Endothelial cell of umbilical vein (primary cell): Measurements from ENCODE around the gene ZNF282. TPM values are rescaled to one million over a fixed set of nuclear protein-coding genes. Genes with fewer than 3 reads are reported as not detected.

ENCODE experiments used
- BruUV-seq: library from RNA; stranded (reverse); fragments of 400-500 nt; replicated peaks from 2 replicates; lab custom pipeline; 2021; lab: Mats Ljungman, UMichigan
- CTCF ChIA-PET: fragments of 300-600, 350-600 bp; sonication (Branson Sonifier 250); formaldehyde crosslinking; loops from one replicate; lab custom pipeline; 2021; ENCODE audit warnings: antibody characterized with exemption, inconsistent platforms; lab: Charles Lee
- POLR2A ChIA-PET: fragments of 300-600, 350-600 bp; sonication (Branson Sonifier 250); formaldehyde crosslinking; loops from one replicate; lab custom pipeline; 2021; ENCODE audit warnings: antibody characterized with exemption, inconsistent platforms; lab: Charles Lee
- DNase-seq: peaks from one replicate; pipeline ENCODE4 v3.0.0-alpha.2; 2011; ENCODE audit warnings: low read depth, low spot score
- FAIRE-seq: peaks from 2 replicates; lab custom pipeline; 2011; peaks lifted over from hg19 to GRCh38; lab: Jason Lieb, UNC
- H2AFZ ChIP-seq: 2 replicates; pipeline ENCODE4 v1.6.0; 2012; ENCODE audit warnings: low read depth, low read length, control low read depth, inconsistent platforms
- H3K27ac ChIP-seq: 2 replicates; pipeline ENCODE4 v1.5.1; 2011; ENCODE audit warnings: low read depth, mild to moderate bottlenecking, control low read depth, low read length, moderate library complexity; ENCODE audit not compliant: insufficient read depth
- H3K27me3 ChIP-seq, 2 experiments: 2 replicates each; pipeline versions ENCODE4 v1.6.0 to v1.6.1; 2011; ENCODE audit warnings: low read length in 2 of 2, mixed read lengths in 1 of 2; ENCODE audit not compliant: control insufficient read depth in 2 of 2, insufficient read depth in 2 of 2
- H3K36me3 ChIP-seq, 2 experiments: 2 replicates in 1 of 2; 3 replicates in 1 of 2; pipeline ENCODE4 v1.5.1; 2011; ENCODE audit warnings: low read length in 2 of 2, mild to moderate bottlenecking in 1 of 2, moderate library complexity in 1 of 2; ENCODE audit not compliant: control insufficient read depth in 2 of 2, insufficient read depth in 2 of 2; ENCODE audit errors: extremely low read depth in 1 of 2
- H3K4me1 ChIP-seq: 3 replicates; pipeline ENCODE4 v1.5.1; 2011; ENCODE audit warnings: mild to moderate bottlenecking, low read length; ENCODE audit not compliant: control insufficient read depth, insufficient read depth; ENCODE audit errors: extremely low read depth
- H3K4me2 ChIP-seq: 2 replicates; pipeline ENCODE4 v1.6.1; 2011; ENCODE audit warnings: low read length, control low read depth, mixed read lengths; ENCODE audit not compliant: insufficient read depth
- H3K4me3 ChIP-seq, 3 experiments: fragments of 200-600 bp in 1 of 3; sonication (generic), shearing (Covaris generic) in 1 of 3; replicated peaks in 1 of 3; 2 replicates each; pipeline ENCODE4 v1.5.1; 2011 to 2016; ENCODE audit warnings: control low read depth in 3 of 3, low read length in 3 of 3, mild to moderate bottlenecking in 2 of 3, inconsistent platforms in 1 of 3, low read depth in 1 of 3, moderate library complexity in 1 of 3; ENCODE audit not compliant: insufficient read depth in 1 of 3
- H3K79me2 ChIP-seq: 2 replicates; pipeline ENCODE4 v1.6.0; 2012; ENCODE audit warnings: low read length, inconsistent platforms; ENCODE audit not compliant: control insufficient read depth, insufficient read depth
- H3K9ac ChIP-seq: replicated peaks from 2 replicates; pipeline ENCODE3; 2011; ENCODE audit warnings: low read length, control low read depth; ENCODE audit not compliant: insufficient read depth; ENCODE audit errors: extremely low read depth
- H3K9me1 ChIP-seq: replicated peaks from 3 replicates; pipeline ENCODE4 v1.6.0; 2011; ENCODE audit warnings: mild to moderate bottlenecking, low read length; ENCODE audit not compliant: control insufficient read depth, insufficient read depth; ENCODE audit errors: extremely low read depth
- H3K9me3 ChIP-seq: replicated peaks from 2 replicates; pipeline ENCODE4 v1.5.1; 2012; ENCODE audit warnings: low read length, inconsistent platforms; ENCODE audit not compliant: control insufficient read depth, insufficient read depth
- H4K20me1 ChIP-seq: replicated peaks from 2 replicates; pipeline ENCODE3; 2011; ENCODE audit warnings: mild to moderate bottlenecking, low read length; ENCODE audit not compliant: control insufficient read depth, insufficient read depth; ENCODE audit errors: extremely low read depth
- CTCF ChIP-seq, 2 donors: IDR thresholded peaks; 1 replicate in 1 of 2; 2 replicates in 1 of 2; pipeline ENCODE4 v1.5.1; 2011; ENCODE audit warnings: low read length in 2 of 2, mild to moderate bottlenecking in 2 of 2, moderate library complexity in 2 of 2, control low read depth in 1 of 2, inconsistent platforms in 1 of 2, low read depth in 1 of 2; ENCODE audit not compliant: insufficient read depth in 1 of 2; ENCODE audit errors: extremely low read depth in 1 of 2
- EZH2 ChIP-seq: IDR thresholded peaks from 2 replicates; pipeline ENCODE4 v1.6.1; 2012; ENCODE audit warnings: borderline replicate concordance, low read depth, mild to moderate bottlenecking, moderate library complexity, low read length, inconsistent platforms; ENCODE audit not compliant: severe bottlenecking
- FOS ChIP-seq: IDR thresholded peaks from 2 replicates; pipeline ENCODE4 v1.6.1; 2011; ENCODE audit warnings: mild to moderate bottlenecking, low read length, moderate library complexity, borderline replicate concordance; ENCODE audit not compliant: insufficient read depth
- GATA2 ChIP-seq: IDR thresholded peaks from 2 replicates; pipeline ENCODE4 v1.7.0; 2011; ENCODE audit warnings: low read depth, mild to moderate bottlenecking, moderate library complexity, mixed read lengths, low read length; ENCODE audit not compliant: insufficient read length, insufficient read depth
- JUN ChIP-seq: IDR thresholded peaks from 2 replicates; pipeline ENCODE4 v1.6.1; 2011; ENCODE audit warnings: borderline replicate concordance, low read depth; ENCODE audit not compliant: insufficient read length, insufficient read depth
- MAX ChIP-seq: IDR thresholded peaks from 2 replicates; pipeline ENCODE4 v1.6.1; 2011; ENCODE audit not compliant: insufficient read depth, insufficient read length
- MYC ChIP-seq: IDR thresholded peaks from one replicate; pipeline ENCODE4 v1.6.1; 2011; ENCODE audit warnings: mild to moderate bottlenecking, low read depth, low read length
- POLR2A ChIP-seq: IDR thresholded peaks from 2 replicates; pipeline ENCODE4 v1.6.1; 2012; ENCODE audit warnings: low read depth, mild to moderate bottlenecking, control low read depth, low read length
- POLR2AphosphoS5 ChIP-seq: IDR thresholded peaks from 2 replicates; pipeline ENCODE4 v1.6.1; 2012; ENCODE audit warnings: low read depth, mild to moderate bottlenecking, control low read depth, low read length, moderate library complexity; ENCODE audit not compliant: insufficient read depth
- dilution Hi-C: fragments of 300-500 bp; cut with MboI; formaldehyde crosslinking; loops from one replicate; pipeline ENCODE4 v1.15.0; 2019; ENCODE audit warnings: low sequenced_read_pairs; ENCODE audit not compliant: extremely low pct_ligation_motif_present
- intact Hi-C: fragments of 100-400 bp; cut with micrococcal nuclease; formaldehyde crosslinking; loops from one replicate; pipeline ENCODE4 v1.10.0; 2022
- polyA plus RNA-seq, 4 experiments: library from polyadenylated mRNA; depleted of rRNA in 3 of 4; stranded (reverse) in 3 of 4; unstranded in 1 of 4; fragments of >200 nt; gene quantifications; 2 replicates each; pipeline versions ENCODE4 v1.2.1 to v1.2.3, GENCODE V29; 2011 to 2012; ENCODE audit warnings: missing spikeins in 1 of 4
- total RNA-seq: library from RNA; stranded (reverse); gene quantifications from 2 replicates; pipeline ENCODE4 v1.2.3, GENCODE V29; 2021

The ZNF282 gene
- total and polyA plus RNA-seq, 2 donors (not counting 3 experiments of a cell fraction or from before 2014, with no cell fraction given), result 20.0 to 34.4 TPM

- DNase-seq (no peak), FAIRE-seq (no peak)
- dilution Hi-C loops, result no loop called here
- Histone ChIP-seq H3K36me3 (peaks cover 16 to 19% of the 10 kb centered on the region in 2 experiments), H3K27me3 (no peaks in the 10 kb centered on the region), H3K4me1 (peaks cover under 1% of the 10 kb centered on the region), H3K79me2 (no peaks in the 10 kb centered on the region), H4K20me1 (no peaks in the 10 kb centered on the region), H3K4me3 (no peak overlapping the region), H2AFZ (no peak overlapping the region), H3K4me2 (no peak overlapping the region), H3K9me3 (no peaks in the 10 kb centered on the region), H3K9me1 (no peaks in the 10 kb centered on the region), H3K9ac (no peak overlapping the region), H3K27ac (no peak overlapping the region)
- ChIA-PET CTCF (interaction anchor here (1.4 kb wide), 2 partner anchors 18 to 20 kb away, joined by 3 to 7 read pairs; partner anchors contain the start of gene ZNF398), POLR2A (no interaction called here)
- intact Hi-C loops, result no loop called here
- no TSS peak for BruUV-seq
- TF ChIP-seq FOS, result no peak
- no peak for TF ChIP-seq EZH2
Measured at GRCh38 chr7:149166630-149167352, 28.6 kb upstream of the ZNF282 start.

- intact Hi-C loops, result no loop called here
- peaks cover 9 to 10% of the 10 kb centered on the region in 2 experiments for H3K36me3 ChIP-seq
- H4K20me1 ChIP-seq, result no peaks in the 10 kb centered on the region
- no peak for FAIRE-seq
- H3K4me3 ChIP-seq, result no peak overlapping the region
- DNase-seq, result no peak
- no peak overlapping the region for H2AFZ ChIP-seq
- H3K27me3 ChIP-seq, result no peaks in the 10 kb centered on the region
- peaks cover 7% of the 10 kb centered on the region for H3K4me1 ChIP-seq
- CTCF ChIA-PET, result no interaction called here
- POLR2A ChIA-PET, result no interaction called here
- TF ChIP-seq CTCF (IDR thresholded peaks at IDR 0.05; ENCODE audit: extremely low read depth in 1 of 2, insufficient read depth in 1 of 2, low read depth in 1 of 2, low read length in 2 of 2), result no peak
- no peak for TF ChIP-seq POLR2AphosphoS5
- TF ChIP-seq JUN, result no peak
- no peak for TF ChIP-seq MYC
- no peak for TF ChIP-seq POLR2A
- TF ChIP-seq EZH2, result no peak
- no peak for TF ChIP-seq FOS
- TF ChIP-seq MAX, result no peak
- no peak for TF ChIP-seq GATA2
- no peak overlapping the region for H3K4me2 ChIP-seq
- no TSS peak for BruUV-seq
- no peak overlapping the region for H3K27ac ChIP-seq
- no peak overlapping the region for H3K9ac ChIP-seq
- no peaks in the 10 kb centered on the region for H3K9me1 ChIP-seq
- dilution Hi-C loops, result no loop called here
- H3K9me3 ChIP-seq, result no peaks in the 10 kb centered on the region
- H3K79me2 ChIP-seq, result no peaks in the 10 kb centered on the region
Measured at GRCh38 chr7:149171892-149172533, 23.3 kb upstream of the ZNF282 start.
